GM10266 (cell line): ENCODE data around the gene TM6SF1.
"Not testable (repeated sequence)": the region's sequence is repeated elsewhere in the genome, so short reads cannot be mapped to it uniquely, and the experiment has no call there.

Experiments used
- DNase-seq: peaks from one replicate; pipeline ENCODE4 v3.0.0; 2012; ENCODE audit errors: extremely low spot score
- TF ChIP-seq, protein P1 (sequence below): IDR thresholded peaks from 2 replicates; pipeline ENCODE4 v1.5.1; 2012; ENCODE audit warnings: mild to moderate bottlenecking, low read depth; ENCODE audit not compliant: control insufficient read depth, insufficient read depth; ENCODE audit errors: missing control alignments

TM6SF1 gene

DNA sequence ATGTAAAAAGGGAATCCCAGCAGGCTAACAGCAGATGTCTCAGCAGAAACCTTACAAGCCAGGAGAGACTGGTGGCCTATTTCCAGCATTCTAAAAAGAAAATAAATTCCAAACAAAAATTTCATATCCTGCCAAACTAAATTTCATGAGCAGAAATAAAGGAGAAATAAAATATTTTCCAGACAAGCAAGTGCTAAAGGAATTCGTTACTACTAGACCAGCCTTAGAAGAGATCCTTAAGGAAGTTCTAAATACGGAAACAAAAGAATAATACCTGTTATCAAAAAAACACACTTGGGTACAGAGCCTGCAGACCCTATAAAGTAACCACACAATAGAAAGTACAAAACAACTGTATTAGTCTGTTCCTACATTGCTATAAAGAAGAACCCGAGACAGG, 58.8 kb downstream of the TM6SF1 start:
- DNase-seq = no peak
- TF ChIP-seq, protein P1, sequence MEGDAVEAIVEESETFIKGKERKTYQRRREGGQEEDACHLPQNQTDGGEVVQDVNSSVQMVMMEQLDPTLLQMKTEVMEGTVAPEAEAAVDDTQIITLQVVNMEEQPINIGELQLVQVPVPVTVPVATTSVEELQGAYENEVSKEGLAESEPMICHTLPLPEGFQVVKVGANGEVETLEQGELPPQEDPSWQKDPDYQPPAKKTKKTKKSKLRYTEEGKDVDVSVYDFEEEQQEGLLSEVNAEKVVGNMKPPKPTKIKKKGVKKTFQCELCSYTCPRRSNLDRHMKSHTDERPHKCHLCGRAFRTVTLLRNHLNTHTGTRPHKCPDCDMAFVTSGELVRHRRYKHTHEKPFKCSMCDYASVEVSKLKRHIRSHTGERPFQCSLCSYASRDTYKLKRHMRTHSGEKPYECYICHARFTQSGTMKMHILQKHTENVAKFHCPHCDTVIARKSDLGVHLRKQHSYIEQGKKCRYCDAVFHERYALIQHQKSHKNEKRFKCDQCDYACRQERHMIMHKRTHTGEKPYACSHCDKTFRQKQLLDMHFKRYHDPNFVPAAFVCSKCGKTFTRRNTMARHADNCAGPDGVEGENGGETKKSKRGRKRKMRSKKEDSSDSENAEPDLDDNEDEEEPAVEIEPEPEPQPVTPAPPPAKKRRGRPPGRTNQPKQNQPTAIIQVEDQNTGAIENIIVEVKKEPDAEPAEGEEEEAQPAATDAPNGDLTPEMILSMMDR = no peak

DNA sequence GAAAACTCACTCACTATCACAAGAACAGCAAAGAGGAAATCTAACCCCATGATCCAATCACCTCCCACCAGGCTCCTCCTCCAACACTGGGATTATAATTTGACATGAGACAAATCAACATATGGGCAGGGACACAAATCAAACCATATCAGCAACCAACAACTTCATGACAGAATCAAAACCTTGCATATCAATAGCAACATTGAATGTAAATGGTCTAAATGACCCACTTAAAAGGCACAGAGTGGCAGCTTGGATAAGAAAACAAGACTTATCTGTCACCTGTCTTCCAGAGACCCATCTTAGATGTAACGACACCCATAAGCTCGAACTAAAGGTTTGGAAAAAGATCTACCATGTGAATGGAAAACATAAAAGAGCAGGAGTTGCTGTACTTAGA, 59.4 kb downstream of the TM6SF1 start:
- TF ChIP-seq, protein P1 = no peak
- DNase-seq = no peak

DNA sequence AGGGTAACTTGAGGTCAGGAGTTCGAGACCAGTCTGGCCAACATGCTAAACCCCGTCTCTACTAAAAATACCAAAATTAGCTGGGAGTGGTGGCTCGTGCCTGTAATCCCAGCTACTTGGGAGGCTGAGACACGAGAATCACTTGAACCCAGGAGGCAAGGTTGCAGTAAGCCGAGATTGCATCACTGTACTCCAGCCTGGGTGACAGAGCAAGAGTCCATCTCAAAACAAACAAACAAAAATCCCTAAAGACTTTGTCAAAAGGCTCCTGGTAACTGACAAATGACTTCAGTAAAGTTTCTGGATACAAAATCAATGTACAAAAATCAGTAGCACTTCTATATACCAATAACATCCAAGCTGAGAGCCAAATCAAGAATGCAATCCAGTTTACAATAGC, 62.1 kb downstream of the TM6SF1 start:
- not testable (repeated sequence) for DNase-seq

GRCh38 chr15:83170474-83171165, 63.2 kb downstream of the TM6SF1 start:
- TF ChIP-seq, protein P1 = no peak
- no peak for DNase-seq

DNA sequence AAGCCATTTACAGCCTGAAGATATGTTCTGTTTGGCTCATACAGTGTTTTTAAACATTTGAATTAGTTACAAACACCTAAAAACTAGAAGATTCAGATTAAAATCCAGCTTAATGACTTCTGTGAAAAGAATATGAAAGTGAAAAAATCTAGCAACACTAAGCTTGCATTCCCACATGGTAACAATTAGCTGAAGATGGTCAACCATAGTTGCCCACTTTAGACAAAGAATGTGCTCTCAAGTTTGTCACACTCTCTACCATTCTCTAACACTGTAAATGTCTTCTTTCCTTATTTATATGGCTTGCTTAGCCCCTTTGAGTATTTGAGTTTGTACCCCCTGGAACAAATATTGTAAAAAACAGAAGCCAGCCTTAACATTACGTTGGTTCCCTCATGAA, 67.4 kb downstream of the TM6SF1 start:
- no peak for DNase-seq
- TF ChIP-seq, protein P1 = no peak

GRCh38 chr15:83178390-83178789, 70.9 kb downstream of the TM6SF1 start:
- no peak for DNase-seq

DNA sequence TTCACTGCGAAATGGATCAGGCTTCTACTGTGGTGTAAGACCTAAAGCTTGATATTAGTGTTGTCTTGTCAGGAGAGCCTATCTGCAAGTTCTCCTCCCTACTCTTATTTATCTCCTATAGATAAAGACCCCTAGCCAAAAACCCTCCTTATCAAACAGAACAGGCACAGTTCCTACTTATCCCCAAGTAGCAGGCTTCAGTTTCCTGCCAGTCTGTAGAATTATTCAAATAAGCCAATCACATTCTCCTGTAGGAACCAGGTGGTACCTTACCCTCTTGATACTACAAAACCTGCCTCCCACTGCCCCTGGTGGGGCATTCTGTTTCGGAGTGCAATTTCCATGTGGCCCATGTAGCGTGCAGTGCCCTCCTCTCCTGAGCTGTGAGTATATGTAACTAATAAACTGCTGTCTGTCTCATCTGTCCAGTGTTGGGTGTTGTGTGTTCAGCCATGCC, 71.5 kb downstream of the TM6SF1 start:
- DNase-seq = no peak
- TF ChIP-seq, protein P1 = no peak

More at GRCh38 chr15:83178390-83178789, 70.9 kb downstream of the TM6SF1 start:
- TF ChIP-seq, protein P1 = no peak

- TF ChIP-seq, protein P1 = no peak
Observed at GRCh38 chr15:83185561-83185960, 78.1 kb downstream of the TM6SF1 start.

More at GRCh38 chr15:83185561-83185960, 78.1 kb downstream of the TM6SF1 start:
- DNase-seq = no peak
